Natural killer cell (primary cell): ENCODE results near the gene SLC6A13. TPM values are rescaled to one million over a fixed set of nuclear protein-coding genes. Genes with fewer than 3 reads are reported as not detected.
A peak's percentile ranks its signal among the peaks of the same experiment; 100 is the strongest.

Experiments
- ATAC-seq, 3 donors: fragments of 150-1000 bp in 2 of 3; fragments of 200-7000 bp in 1 of 3; cut with Tn5 transposase; 1 replicate in 1 of 3; 2 replicates in 2 of 3; pipeline ENCODE4 v1.10.0; 2021; ENCODE audit warnings: mild to moderate bottlenecking in 2 of 3, moderate library complexity in 2 of 3
- DNase-seq, 2 donors: peaks; one replicate each; pipeline versions ENCODE4 v3.0.0 to v3.0.0-alpha.2; 2013 to 2021; ENCODE audit warnings: mixed read lengths in 1 of 2
- H3K27ac ChIP-seq: one replicate; pipeline ENCODE4 v1.5.1; 2013; ENCODE audit warnings: mild to moderate bottlenecking, low read length
- H3K27me3 ChIP-seq: one replicate; pipeline ENCODE4 v1.6.1; 2013; ENCODE audit warnings: low read length; ENCODE audit not compliant: control insufficient read depth, insufficient read depth
- H3K36me3 ChIP-seq: one replicate; pipeline ENCODE4 v1.6.1; 2013; ENCODE audit warnings: low read length; ENCODE audit not compliant: control insufficient read depth, insufficient read depth
- H3K4me1 ChIP-seq: one replicate; pipeline ENCODE4 v1.6.1; 2013; ENCODE audit warnings: low read length; ENCODE audit not compliant: control insufficient read depth, insufficient read depth
- H3K4me3 ChIP-seq: one replicate; pipeline ENCODE4 v1.5.1; 2013; ENCODE audit warnings: low read length
- H3K9me3 ChIP-seq: one replicate; pipeline ENCODE4 v1.6.1; 2013; ENCODE audit warnings: low read length; ENCODE audit not compliant: control insufficient read depth, insufficient read depth
- H3K27ac Mint-ChIP-seq, 2 donors: one replicate each; pipeline ENCODE4 v1.8.0; 2022; ENCODE audit warnings: mild to moderate bottlenecking in 2 of 2, mixed read lengths in 2 of 2, moderate library complexity in 1 of 2
- H3K27me3 Mint-ChIP-seq, 2 donors: one replicate each; pipeline ENCODE4 v1.8.0; 2022; ENCODE audit warnings: low read depth in 2 of 2, mixed read lengths in 2 of 2
- H3K36me3 Mint-ChIP-seq: one replicate; pipeline ENCODE4 v1.8.0; 2022; ENCODE audit warnings: mixed read lengths
- H3K4me1 Mint-ChIP-seq, 2 donors: one replicate each; pipeline ENCODE4 v1.8.0; 2022; ENCODE audit warnings: mixed read lengths in 2 of 2
- H3K4me3 Mint-ChIP-seq: one replicate; pipeline ENCODE4 v1.8.0; 2022; ENCODE audit warnings: mild to moderate bottlenecking, moderate library complexity, mixed read lengths
- H3K9me3 Mint-ChIP-seq, 2 donors: one replicate each; pipeline ENCODE4 v1.8.0; 2022; ENCODE audit warnings: mixed read lengths in 2 of 2
- CTCF ChIP-seq: fragments of 200-600 bp; IDR thresholded peaks from one replicate; pipeline ENCODE4 v1.8.0; 2022; ENCODE audit warnings: antibody characterized with exemption
- WGBS: methylation state at CpG from one replicate; pipeline ENCODE4 v1.1.7; 2013; ENCODE audit warnings: missing lambda C conversion rate; ENCODE audit not compliant: insufficient coverage; 5-methylcytosine and 5-hydroxymethylcytosine counted together
- intact Hi-C: fragments of 100-400 bp; cut with micrococcal nuclease; formaldehyde crosslinking; loops from one replicate; pipeline ENCODE4 v1.14.2; 2022
- total RNA-seq, 4 donors: library from RNA; stranded (reverse); fragments of 120-200 nt in 1 of 4; gene quantifications; one replicate each; pipeline versions ENCODE4 v1.2.3 to v1.2.4, GENCODE V29; 2013 to 2022

Gene SLC6A13
- total RNA-seq, 3 donors from 2014 or later (not counting 1 experiment from before 2014, with no cell fraction given), result 0.79 to 2.2 TPM; not detected in 1

GRCh38 chr12:273382-273781 lies 10.7 kb upstream of the SLC6A13 start:
- no peaks in the 10 kb centered on the region for H3K36me3 Mint-ChIP-seq
- no peak for TF ChIP-seq CTCF
- Histone ChIP-seq H3K27me3 (no peaks in the 10 kb centered on the region), H3K9me3 (no peaks in the 10 kb centered on the region), H3K4me3 (no peak overlapping the region), H3K36me3 (peaks cover under 1% of the 10 kb centered on the region), H3K27ac (no peak overlapping the region), H3K4me1 (no peaks in the 10 kb centered on the region)
- no peaks in the 10 kb centered on the region for H3K27me3 Mint-ChIP-seq
- H3K4me3 Mint-ChIP-seq, result no peak overlapping the region
- WGBS, result 49% methylated on average over 3 of the region's 3 CpGs
- peaks cover 16 to 32% of the 10 kb centered on the region in 2 donors for H3K4me1 Mint-ChIP-seq
- ATAC-seq, result no peak
- peak overlapping the region in 1 of 2 donors; percentile 63 for H3K27ac Mint-ChIP-seq
- no peaks in the 10 kb centered on the region for H3K9me3 Mint-ChIP-seq
- DNase-seq, result no peak
- intact Hi-C loops, result no loop called here

DNA sequence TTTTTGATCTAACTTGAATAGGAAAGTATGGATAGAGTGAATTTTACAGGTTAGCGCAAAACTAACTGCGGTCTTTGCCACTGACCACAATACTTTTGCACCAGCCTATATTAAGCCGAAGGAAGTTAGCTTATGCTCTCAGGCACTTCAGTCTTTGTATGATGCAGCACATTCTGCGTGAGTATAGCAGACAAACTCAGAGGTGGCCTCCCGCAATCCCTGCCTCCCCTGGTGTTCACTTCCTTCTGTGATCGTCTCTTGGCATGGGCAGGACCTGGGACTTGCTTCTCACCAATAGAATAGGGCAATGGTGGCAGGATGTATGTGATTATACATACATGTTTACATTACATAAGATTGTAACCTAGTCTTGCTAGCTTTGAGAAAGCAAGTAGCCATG lies 10.3 kb upstream of the SLC6A13 start:
- H3K4me1 Mint-ChIP-seq, result peaks cover 16 to 29% of the 10 kb centered on the region in 2 donors
- no peaks in the 10 kb centered on the region for H3K9me3 Mint-ChIP-seq
- no peaks in the 10 kb centered on the region for H3K36me3 Mint-ChIP-seq
- Histone ChIP-seq H3K4me3 (no peak overlapping the region), H3K36me3 (no peaks in the 10 kb centered on the region), H3K27me3 (no peaks in the 10 kb centered on the region), H3K27ac (no peak overlapping the region), H3K4me1 (no peaks in the 10 kb centered on the region), H3K9me3 (no peaks in the 10 kb centered on the region)
- intact Hi-C loops, result no loop called here
- DNase-seq (no peak), ATAC-seq (peak in 1 of 3 donors; percentile 29)
- no peak for TF ChIP-seq CTCF
- H3K27ac Mint-ChIP-seq, result peak overlapping the region; percentile 21 to 63
- no peaks in the 10 kb centered on the region for H3K27me3 Mint-ChIP-seq
- WGBS, result 76% methylated on average over 5 of the region's 6 CpGs
- H3K4me3 Mint-ChIP-seq, result no peak overlapping the region

DNA sequence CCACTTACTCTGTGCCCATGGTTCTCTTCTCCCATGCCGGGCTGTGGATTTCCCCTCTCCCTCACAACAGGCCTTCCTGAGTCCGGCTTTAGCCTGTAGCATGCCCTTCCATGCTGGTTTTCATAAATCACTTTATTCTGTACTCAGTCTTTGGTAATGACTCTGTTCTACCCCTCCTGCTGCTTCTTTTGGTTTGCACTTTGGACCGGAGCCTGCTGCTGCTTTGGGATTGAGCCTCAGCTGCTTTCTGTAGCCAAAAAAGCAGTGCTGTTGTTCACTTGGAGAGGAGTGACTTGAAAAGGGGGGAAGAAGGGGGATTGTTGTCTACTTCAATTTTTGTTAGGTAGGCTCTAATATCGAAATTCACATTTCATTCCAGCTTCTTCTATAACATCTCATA lies 8.5 kb upstream of the SLC6A13 start:
- no peaks in the 10 kb centered on the region for H3K27me3 ChIP-seq
- no peak overlapping the region for H3K4me3 Mint-ChIP-seq
- H3K36me3 Mint-ChIP-seq, result no peaks in the 10 kb centered on the region
- no peak overlapping the region for H3K4me3 ChIP-seq
- no peaks in the 10 kb centered on the region for H3K9me3 Mint-ChIP-seq
- H3K27ac ChIP-seq, result no peak overlapping the region
- H3K9me3 ChIP-seq, result no peaks in the 10 kb centered on the region
- no peaks in the 10 kb centered on the region for H3K27me3 Mint-ChIP-seq
- intact Hi-C loops, result no loop called here
- 96% methylated on average over 3 of the region's 4 CpGs for WGBS
- H3K36me3 ChIP-seq, result no peaks in the 10 kb centered on the region
- no peak for TF ChIP-seq CTCF
- DNase-seq, result no peak
- no peak for ATAC-seq
- H3K4me1 Mint-ChIP-seq, result peaks cover 16 to 20% of the 10 kb centered on the region in 2 donors
- H3K4me1 ChIP-seq, result no peaks in the 10 kb centered on the region
- peak overlapping the region in 1 of 2 donors; percentile 49 for H3K27ac Mint-ChIP-seq

DNA sequence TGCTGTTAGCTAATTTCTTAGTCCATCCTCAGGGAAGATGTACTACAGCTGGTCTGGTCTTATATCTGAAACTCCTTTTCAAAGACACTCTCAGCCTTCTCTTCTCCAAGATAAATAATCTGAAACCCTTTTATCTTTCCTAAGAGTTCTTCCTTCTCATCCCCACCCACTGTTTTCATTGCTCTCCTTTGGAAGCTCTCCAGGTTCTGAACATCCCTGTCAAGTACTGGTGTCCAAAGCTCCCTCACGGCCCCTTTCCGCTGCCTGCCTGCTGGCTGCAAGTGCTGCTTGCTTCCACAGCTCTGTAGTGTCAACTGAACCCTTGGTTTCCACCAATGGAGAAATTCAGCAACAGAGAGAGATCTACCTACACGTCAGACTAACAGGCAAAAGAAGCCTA lies 6.6 kb upstream of the SLC6A13 start:
- Histone ChIP-seq H3K9me3 (no peaks in the 10 kb centered on the region), H3K4me1 (no peaks in the 10 kb centered on the region), H3K4me3 (no peak overlapping the region), H3K36me3 (no peaks in the 10 kb centered on the region), H3K27ac (no peak overlapping the region), H3K27me3 (no peaks in the 10 kb centered on the region)
- H3K27ac Mint-ChIP-seq, result peak overlapping the region in 1 of 2 donors; percentile 58
- no peak for TF ChIP-seq CTCF
- DNase-seq (no peak), ATAC-seq (no peak)
- WGBS, result 85% methylated on average over 3 of the region's 3 CpGs
- intact Hi-C loops, result no loop called here
- H3K4me3 Mint-ChIP-seq, result no peak overlapping the region
- no peaks in the 10 kb centered on the region for H3K9me3 Mint-ChIP-seq
- no peaks in the 10 kb centered on the region for H3K27me3 Mint-ChIP-seq
- H3K36me3 Mint-ChIP-seq, result no peaks in the 10 kb centered on the region
- peaks cover 16% of the 10 kb centered on the region in 2 donors for H3K4me1 Mint-ChIP-seq
